ENCODE data around the gene SLC2A5. TPM values are rescaled to one million over a fixed set of nuclear protein-coding genes. Genes with fewer than 3 reads are reported as not detected.

Gene SLC2A5
- total and polyA plus RNA-seq, 7 donors: 1.4 to 9.1 (median 4.9) TPM

- peaks cover 0 to 23% (median 19%) of the 10 kb centered on the region in 4 donors for H3K4me1 ChIP-seq
- peak; percentile 68 for DNase-seq
- H3K27ac ChIP-seq: peak overlapping the region in 3 of 4 donors; percentile 24 to 55 (median 53)
- no peaks in the 10 kb centered on the region for H3K36me3 ChIP-seq
- 28% methylated on average over 5 of the region's 5 CpGs for WGBS, 2 donors
- intact Hi-C loops (cut with DNase I): no loop called here
- TF ChIP-seq EP300 (IDR thresholded peaks at IDR 0.05): no peak
- TF ChIP-seq POLR2AphosphoS5 (IDR thresholded peaks at IDR 0.05): peak in 3 of 4 donors; percentile 35 to 62 (median 47)
- no peaks in the 10 kb centered on the region for H3K27me3 ChIP-seq
- H3K4me3 ChIP-seq: peak overlapping the region in 2 of 4 donors; percentile 1 to 16
- H3K9me3 ChIP-seq: no peaks in the 10 kb centered on the region
Measured at GRCh38 chr1:9075022-9075421, 5.6 kb upstream of the SLC2A5 start.

- 76 to 87% methylated on average over 3 of the region's 3 CpGs for WGBS, 2 donors
- no peaks in the 10 kb centered on the region for H3K27me3 ChIP-seq
- H3K36me3 ChIP-seq: no peaks in the 10 kb centered on the region
- no peaks in the 10 kb centered on the region for H3K9me3 ChIP-seq
- peak overlapping the region in 1 of 4 donors; percentile 14 for H3K27ac ChIP-seq
- TF ChIP-seq POLR2A (IDR thresholded peaks at IDR 0.05) (no peak), POLR2AphosphoS5 (IDR thresholded peaks at IDR 0.05) (no peak), CTCF (IDR thresholded peaks at IDR 0.05) (no peak), EP300 (IDR thresholded peaks at IDR 0.05) (no peak)
- H3K4me1 ChIP-seq: peaks cover 0 to 39% (median 31%) of the 10 kb centered on the region in 4 donors
- peak; percentile 13 for DNase-seq
- no peak overlapping the region for H3K4me3 ChIP-seq
- intact Hi-C loops (cut with DNase I): no loop called here
Measured at GRCh38 chr1:9073143-9073542, 3.7 kb upstream of the SLC2A5 start.

GRCh38 chr1:9071554-9072235 is 2.3 kb upstream of the SLC2A5 start:
- H3K27me3 ChIP-seq: no peaks in the 10 kb centered on the region
- peaks cover 0 to 42% (median 30%) of the 10 kb centered on the region in 4 donors for H3K4me1 ChIP-seq
- intact Hi-C loops (cut with DNase I): no loop called here
- H3K27ac ChIP-seq: peak overlapping the region in 1 of 4 donors; percentile 86
- WGBS, 2 donors: 94 to 95% methylated on average over 50 of the region's 50 CpGs
- peak; percentile 65 for DNase-seq
- no peaks in the 10 kb centered on the region for H3K36me3 ChIP-seq
- H3K4me3 ChIP-seq: peak overlapping the region in 1 of 4 donors; percentile 17
- H3K9me3 ChIP-seq: no peaks in the 10 kb centered on the region
- TF ChIP-seq CTCF (IDR thresholded peaks at IDR 0.05) (no peak), POLR2A (IDR thresholded peaks at IDR 0.05) (no peak), EP300 (IDR thresholded peaks at IDR 0.05) (no peak), POLR2AphosphoS5 (IDR thresholded peaks at IDR 0.05) (no peak)

GRCh38 chr1:9070486-9070885 is 1.1 kb upstream of the SLC2A5 start:
- Histone ChIP-seq H3K4me3 (no peak overlapping the region), H3K9me3 (no peaks in the 10 kb centered on the region), H3K27ac (peak overlapping the region; percentile 67 to 86 (median 77)), H3K27me3 (no peaks in the 10 kb centered on the region), H3K4me1 (peaks cover 0 to 49% (median 33%) of the 10 kb centered on the region in 4 donors), H3K36me3 (no peaks in the 10 kb centered on the region)
- 45 to 81% methylated on average over 7 of the region's 7 CpGs for whole genome bisulfite sequencing, 2 donors
- no peak for DNase-seq
- intact Hi-C loops (cut with DNase I): no loop called here
- TF ChIP-seq CTCF (IDR thresholded peaks at IDR 0.05): no peak
- TF ChIP-seq EP300 (IDR thresholded peaks at IDR 0.05): no peak
- no peak for TF ChIP-seq POLR2A (IDR thresholded peaks at IDR 0.05)
- TF ChIP-seq POLR2AphosphoS5 (IDR thresholded peaks at IDR 0.05): no peak

- intact Hi-C loops (cut with DNase I): no loop called here
- H3K36me3 ChIP-seq: no peaks in the 10 kb centered on the region
- TF ChIP-seq CTCF (IDR thresholded peaks at IDR 0.05): no peak
- TF ChIP-seq POLR2A (IDR thresholded peaks at IDR 0.05): no peak
- no peak for TF ChIP-seq POLR2AphosphoS5 (IDR thresholded peaks at IDR 0.05)
- TF ChIP-seq EP300 (IDR thresholded peaks at IDR 0.05): no peak
- H3K4me3 ChIP-seq: peak overlapping the region in 3 of 4 donors; percentile 13 to 31 (median 29)
- WGBS, 2 donors: 21 to 32% methylated on average over 4 of the region's 4 CpGs
- DNase-seq: no peak
- peaks cover 0 to 49% (median 36%) of the 10 kb centered on the region in 4 donors for H3K4me1 ChIP-seq
- peak overlapping the region; percentile 67 to 86 (median 77) for H3K27ac ChIP-seq
- H3K9me3 ChIP-seq: no peaks in the 10 kb centered on the region
- no peaks in the 10 kb centered on the region for H3K27me3 ChIP-seq
Measured at GRCh38 chr1:9068981-9069325, 482 bp downstream of the SLC2A5 start.

All from sigmoid colon (tissue), 7 donors.